T-helper 1 cell (primary cell): ENCODE measurements around the gene CDH23.
"Not testable (repeated sequence)": the region's sequence is repeated elsewhere in the genome, so short reads cannot be mapped to it uniquely, and the experiment has no call there.

Experiments used
- DNase-seq, 5 donors: peaks; one replicate each; pipeline ENCODE4 v3.0.0-alpha.2; 2012 to 2020
- total RNA-seq, 4 donors: gene quantifications; one replicate each; lab custom pipeline; 2026; lab: John Stamatoyannopoulos, UW

CDH23 gene
- total RNA-seq: 19.3 to 29.6 (median 25.3) reads per million in 4 donors

DNA sequence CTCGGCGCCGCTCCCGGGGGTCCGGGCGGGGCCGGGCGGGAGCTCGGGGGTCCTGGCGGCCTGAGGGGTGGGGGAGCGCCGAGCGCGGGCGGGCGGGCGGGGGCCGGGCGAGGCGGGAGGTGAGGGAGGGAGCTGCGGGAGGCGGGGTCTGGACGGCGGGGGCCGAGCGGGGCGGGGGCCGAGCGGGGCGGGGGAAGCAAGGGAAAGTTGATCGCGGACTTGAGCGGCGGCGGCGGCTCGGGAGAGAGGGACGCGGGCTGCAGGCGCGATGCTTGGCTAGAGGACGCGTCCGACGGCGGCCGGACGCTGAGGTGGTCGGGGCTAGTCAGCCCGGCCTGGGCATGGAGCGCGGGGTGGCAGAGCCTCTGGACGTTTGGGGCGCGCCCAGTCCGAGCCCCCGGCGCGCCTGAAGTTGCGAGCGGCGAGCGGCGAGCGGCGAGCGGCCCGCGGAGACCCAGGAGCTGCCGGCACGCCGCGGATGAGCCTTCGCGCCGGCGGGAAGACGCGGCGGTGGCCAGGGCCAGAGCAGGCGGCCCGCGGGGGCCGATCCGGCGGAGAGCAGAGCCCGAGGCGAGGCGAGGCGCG is at the start of gene CDH23:
Gene CDH23 (plus strand): TSS at position 210 of the 585 bp plus-strand sequence. CDS start 42,912 bp downstream, outside the sequence.
- no peak for DNase-seq

DNA sequence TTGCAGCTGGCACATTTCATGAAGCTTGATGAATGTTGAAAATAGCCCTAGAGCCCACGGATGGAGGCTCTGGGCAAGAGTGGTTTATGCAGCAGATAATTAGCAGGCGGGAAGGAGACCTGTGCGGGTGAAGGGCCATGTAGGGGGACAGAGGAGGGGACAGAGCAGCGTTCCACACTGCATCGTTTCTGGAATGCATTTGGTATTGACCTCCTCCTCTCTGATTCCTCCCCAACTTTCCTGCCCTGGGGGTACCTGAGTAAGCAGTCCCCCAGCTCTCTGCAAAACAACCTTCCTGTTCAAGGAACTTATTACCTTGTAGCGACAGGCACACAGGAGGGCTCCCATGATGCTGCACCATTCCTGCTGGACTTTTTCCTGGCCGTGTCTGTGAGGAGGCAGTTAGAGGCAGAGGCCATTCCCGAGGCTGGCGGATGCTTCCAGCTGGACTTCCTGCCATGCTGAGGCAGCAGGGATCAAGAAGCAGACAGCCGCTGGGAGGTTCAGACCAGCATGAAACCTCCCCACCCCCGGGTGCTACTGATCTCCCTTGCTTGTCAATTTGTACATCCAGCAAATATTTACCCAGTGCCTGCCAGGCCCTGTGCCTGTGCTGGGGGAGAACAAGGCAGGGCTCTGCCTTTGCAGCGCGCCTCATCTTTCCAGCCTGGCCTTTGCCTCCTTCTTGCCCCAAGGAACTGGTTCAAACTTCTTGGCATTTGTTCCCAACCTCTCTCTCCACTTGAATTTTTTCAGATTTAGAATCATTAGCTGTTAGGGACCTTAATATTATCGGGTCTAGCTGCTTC is 48.9 kb upstream of the CDH23 start:
- DNase-seq: no peak

DNA sequence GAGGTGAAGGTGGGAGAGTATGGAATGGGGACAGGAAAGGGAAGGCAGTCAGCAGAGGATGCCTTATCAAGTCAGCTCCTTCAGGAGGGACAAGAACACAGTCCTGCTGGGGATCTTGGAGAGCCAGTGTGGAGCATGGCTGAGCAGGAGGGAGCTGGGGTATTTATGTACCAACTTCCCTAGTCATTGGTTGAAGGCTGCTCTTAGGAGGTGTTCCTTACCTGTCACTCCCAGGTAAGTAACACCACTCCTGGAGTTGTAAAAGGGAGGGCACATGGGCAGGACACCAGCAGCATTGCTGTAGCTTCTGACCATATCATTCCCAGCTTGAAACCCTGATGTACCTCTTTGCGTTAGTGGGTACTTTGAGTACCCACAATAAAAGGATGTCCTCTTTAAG is 47.9 kb upstream of the CDH23 start:
- no peak for DNase-seq

DNA sequence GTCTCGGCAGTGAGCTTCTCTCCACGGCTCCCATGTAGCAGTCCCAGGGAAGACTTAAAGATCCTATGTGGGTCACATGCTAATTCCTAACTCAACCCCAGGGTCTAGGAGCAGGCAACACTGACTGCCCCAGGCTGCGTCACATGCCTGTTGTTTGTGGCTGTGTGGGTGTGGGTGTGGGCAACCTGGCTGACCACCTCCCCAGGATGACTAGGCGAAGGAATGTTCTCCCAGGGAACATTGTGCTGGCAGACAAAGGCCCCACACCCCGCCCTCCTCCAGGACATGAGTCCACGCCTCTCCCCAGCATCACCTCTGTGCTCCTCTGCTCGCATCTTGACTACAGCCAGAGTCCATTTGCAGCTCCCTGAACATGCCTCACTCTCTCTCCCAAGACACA is 47.3 kb upstream of the CDH23 start:
- DNase-seq: no peak

DNA sequence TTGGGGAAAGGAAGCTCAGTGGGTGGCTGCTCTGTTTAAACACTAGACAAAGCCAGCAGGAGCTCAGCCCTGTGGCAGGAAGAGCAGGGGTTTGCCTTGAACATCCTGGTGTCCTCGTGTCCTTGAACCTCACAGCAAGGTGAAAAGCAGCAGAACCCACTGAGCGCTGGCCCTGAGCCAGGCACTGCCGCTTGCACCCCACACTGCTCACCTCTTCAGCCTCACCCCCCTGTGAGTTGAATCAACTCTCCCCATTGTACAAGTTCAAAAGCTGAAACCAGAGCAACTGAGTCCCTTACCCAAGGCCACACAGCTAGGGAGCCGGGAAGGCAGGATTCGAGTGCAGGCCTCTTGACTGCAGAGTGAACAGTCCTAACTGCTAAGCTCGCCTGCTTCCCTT is 45.6 kb upstream of the CDH23 start:
- no peak for DNase-seq

DNA sequence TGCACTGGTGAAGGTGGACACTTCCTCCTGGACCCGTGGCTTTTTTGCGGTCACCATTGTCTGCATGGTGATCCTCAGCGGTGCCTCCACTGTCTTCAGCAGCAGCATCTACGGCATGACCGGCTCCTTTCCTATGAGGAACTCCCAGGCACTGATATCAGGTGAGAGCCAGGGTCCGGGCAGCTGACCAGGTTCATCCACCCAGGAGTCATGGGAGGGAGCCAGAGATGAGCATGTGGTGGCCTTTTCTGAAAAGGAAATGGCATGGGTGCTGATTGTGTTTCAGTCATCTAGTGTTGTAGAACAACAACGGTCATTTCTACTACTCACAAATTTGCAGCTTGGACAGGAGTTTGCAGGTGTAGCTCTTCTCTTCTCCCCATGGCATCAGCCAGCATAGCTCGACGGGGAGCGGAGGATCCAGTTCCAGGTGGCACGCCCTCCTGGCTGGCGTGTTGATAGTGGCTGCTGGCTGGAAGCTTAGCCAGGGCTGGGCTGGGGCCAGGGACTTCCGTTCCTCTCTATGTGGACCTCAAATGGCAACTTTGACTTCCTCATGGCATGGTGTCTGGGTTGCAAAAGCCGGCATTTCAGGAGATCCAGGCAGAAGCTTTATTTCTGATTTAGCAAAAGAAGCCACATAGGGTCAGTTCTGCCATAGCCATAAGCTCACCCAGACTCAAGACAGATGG is 44.9 kb upstream of the CDH23 start:
- DNase-seq: no peak

DNA sequence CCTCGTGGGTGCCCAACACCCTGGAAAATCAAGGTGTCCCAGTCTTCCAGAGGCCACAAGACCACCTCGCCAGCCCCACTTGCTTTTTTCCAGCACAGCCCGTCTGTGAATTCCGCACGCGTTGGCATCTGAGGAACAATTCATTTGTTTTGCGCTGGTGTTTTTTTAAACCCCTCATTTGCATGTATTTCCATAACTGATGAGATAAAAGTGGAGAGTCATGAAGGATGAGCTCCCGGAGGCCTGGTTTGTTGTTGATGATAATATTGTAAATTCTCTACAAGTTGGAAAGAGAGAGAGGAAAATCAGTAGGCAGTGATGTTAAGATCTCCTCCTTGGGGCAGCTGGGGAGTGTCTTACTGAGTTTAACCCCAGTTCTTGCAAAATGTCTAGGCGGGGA is 43.1 kb upstream of the CDH23 start:
- DNase-seq: no peak

DNA sequence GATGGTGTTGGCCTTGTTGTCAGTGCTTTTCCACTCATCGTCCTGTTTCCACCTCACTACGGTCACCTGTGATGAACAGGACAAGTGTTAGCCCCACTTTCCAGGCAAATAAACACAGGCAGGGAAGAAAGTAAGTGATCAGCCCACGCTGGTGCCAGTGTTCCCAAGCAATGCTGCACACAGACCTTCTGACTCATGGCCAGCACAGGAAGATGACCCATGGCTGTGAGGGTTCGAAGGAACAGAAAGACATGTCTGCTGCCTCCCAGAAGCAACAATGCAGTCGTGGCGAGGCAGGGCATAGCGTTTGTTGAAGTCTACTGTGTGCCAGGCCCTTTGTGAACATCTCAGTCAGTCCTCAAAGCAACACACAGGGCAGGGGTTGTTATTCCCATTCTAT is 41.9 kb upstream of the CDH23 start:
- DNase-seq: no peak

DNA sequence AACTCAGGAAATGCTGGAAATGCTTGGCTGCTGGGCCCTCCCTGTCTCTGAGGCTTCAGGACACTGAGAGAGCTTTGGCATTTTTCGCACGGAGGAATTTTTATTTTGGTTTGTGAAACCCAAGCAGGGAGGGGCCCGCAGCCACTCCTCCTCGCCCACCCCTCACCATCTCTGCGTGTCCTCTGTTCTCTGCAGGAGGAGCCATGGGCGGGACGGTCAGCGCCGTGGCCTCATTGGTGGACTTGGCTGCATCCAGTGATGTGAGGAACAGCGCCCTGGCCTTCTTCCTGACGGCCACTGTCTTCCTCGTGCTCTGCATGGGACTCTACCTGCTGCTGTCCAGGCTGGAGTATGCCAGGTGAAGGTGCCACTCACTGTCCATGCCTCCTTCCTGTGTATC is 40.8 kb upstream of the CDH23 start:
- DNase-seq: no peak

DNA sequence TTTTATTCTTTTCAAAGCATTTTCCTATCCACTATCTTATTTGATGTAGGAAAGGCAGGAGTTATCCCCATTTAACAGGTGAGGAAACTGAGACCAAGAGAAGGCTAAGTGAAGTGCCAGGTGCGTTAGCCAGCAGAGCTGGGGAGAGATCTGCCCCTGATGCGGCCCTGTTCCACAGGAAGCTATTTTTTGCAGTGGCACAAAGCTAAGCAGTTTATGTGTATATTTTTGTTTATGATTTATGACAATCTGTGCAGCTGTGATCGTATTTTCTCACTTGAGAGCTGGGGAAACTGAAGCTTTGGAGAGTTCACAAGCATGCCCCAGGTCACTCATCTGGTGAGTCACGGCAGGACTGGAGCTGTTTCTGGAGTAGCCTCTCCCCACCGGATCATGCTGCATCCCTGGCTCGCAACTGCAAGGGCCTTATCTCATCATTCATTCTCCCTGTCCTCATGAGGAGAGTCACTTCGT is 38.9 kb upstream of the CDH23 start:
- DNase-seq: no peak

DNA sequence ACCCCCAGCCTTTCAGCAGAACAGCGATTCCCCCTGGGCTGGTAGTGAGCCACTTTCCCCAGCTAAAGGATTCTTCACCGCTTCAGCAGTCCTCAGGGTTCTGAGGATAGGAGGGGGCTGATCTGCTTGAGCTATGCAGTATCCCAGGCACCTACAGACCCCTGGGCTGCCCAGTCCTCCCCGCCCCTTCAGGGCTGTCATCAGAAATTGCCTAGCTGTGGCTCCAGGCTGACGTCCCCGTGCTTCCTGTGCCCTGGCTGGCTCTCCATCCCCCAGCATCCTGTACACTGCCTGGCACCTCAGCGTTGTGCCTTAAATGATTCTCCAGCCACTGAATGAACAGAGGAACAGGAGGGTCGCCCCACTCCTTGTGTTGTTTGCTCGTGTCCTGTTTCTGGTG is 38.4 kb upstream of the CDH23 start:
- DNase-seq: no peak

DNA sequence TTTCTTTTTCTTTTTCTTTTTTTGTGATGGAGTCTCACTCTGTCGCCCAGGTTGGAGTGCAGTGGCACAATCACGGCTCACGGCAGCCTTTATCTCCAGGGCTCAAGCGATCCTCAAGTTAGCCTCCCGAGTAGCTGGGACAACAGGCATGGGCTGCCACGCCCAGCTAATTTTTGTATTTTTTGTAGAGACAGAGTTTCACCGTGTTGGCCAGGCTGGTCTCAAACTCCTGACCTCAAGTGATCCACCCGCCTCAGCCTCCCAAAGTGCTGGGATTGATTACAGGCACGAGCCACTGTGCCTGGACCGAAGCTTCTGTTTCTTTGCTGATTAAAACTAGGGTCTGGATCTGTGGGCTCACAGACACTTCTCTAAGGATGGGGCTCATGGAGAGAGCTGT is 37.8 kb upstream of the CDH23 start:
- DNase-seq: not testable (repeated sequence)

DNA sequence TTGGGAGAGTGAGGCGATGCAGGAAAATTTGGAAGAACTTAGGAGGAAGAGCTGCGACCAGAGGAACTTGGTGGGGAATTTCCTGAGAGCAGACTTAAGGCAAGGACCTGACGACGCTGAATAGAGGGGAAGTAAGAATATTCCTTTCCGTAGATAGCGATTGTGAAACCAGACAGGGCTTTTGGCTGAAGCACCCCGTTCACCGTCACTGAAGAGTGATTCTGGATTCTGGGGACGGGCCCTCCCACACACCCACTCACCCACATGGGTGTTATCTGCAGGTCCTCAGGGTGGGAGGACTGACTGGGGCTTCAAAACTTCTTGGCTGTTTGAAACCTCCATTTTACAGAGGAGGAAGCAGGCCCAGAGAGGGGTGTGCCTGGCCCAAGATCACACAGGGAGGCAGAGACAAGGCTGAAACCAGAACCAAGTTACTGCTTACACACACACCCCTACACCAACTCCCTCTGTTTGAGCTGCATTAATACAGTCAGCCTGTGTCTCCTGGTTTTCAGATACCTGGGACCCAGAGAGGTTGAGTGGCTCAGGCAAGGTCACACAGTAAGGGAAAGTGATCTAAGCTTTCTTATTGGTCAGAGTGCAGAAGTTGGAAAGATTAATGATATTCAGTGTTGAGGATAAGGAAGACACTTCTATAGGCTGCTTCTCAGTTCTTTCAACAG is 37.2 kb upstream of the CDH23 start:
- DNase-seq: no peak

DNA sequence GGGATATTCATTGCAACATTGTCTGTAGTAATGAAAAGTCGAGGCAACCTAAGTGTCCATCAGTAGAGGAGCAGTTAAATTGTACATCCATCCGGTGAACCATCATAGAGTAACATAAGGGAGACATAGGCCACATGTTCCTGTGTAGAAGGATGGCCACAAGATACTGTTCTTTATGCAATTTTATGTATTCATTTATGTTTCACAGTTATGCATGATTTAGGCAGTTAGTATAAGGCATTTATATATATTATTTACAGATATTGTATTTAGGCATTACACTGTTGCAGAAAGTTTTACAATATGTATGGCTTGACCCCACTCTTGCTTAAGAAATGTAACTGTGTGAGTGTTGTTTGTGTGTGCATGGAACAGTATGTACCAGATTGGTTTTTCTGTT is 36.0 kb upstream of the CDH23 start:
- no peak for DNase-seq

DNA sequence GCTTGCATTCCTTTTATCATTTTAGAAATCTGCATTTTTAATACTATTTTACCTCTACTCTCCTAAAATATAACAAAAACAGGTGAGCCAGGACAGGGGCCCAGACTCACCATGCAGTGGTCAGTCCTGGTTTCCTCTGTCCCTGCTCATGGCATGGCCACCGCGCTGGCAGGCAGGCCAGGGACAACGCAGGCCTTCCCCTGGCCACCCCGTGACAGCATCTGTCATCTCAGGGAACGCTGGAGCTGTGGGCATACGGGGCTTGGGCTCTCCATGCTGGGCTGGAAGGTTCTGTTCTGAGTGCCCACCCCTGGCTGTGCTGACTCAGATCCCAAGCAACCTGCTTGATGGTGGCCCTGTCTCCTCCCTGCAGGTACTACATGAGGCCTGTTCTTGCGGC is 35.1 kb upstream of the CDH23 start:
- no peak for DNase-seq

DNA sequence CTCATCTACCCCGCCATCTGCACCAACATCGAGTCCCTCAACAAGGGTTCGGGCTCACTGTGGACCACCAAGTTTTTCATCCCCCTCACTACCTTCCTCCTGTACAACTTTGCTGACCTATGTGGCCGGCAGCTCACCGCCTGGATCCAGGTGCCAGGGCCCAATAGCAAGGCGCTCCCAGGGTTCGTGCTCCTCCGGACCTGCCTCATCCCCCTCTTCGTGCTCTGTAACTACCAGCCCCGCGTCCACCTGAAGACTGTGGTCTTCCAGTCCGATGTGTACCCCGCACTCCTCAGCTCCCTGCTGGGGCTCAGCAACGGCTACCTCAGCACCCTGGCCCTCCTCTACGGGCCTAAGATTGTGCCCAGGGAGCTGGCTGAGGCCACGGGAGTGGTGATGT is 34.6 kb upstream of the CDH23 start:
- no peak for DNase-seq

DNA sequence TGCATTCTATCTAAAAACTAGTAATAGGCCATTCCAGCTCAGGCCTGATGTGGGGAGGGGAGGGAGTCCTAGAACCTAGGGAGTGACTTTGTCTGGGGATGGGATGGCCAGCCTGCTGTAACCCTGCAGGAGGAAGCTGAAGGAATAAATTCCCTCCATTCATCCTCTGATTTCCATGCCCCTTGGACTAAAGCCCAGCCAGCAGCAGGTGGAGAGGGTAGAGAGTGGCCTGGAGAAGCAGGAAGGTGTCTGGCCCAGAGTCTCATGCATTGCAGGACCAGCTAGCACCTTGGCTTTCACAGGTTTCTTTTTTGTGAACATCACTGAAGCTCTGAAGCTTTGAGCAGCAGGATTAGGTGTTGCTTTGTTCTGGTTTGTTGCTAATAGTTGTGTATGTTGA is 32.8 kb upstream of the CDH23 start:
- no peak for DNase-seq

DNA sequence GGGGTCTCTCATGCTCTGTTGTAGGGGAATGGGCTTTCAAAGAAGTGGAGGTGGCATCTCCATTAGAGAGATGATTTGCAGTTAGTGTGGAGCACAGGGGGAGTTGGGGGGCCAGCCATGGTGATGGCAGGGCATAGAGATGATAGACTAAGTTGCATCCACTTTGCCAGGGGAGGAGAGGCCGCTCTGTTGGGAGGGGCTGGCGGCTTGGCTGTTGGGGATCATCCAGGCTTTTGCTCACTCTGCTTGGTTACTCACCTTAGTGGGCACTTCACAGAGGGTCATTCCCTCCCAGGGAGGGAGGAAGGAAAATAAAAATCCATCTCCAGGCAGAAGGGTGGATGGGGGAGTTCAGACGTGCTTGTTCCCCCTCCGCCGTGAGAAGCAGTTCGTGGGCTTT is 31.4 kb upstream of the CDH23 start:
- DNase-seq: no peak

DNA sequence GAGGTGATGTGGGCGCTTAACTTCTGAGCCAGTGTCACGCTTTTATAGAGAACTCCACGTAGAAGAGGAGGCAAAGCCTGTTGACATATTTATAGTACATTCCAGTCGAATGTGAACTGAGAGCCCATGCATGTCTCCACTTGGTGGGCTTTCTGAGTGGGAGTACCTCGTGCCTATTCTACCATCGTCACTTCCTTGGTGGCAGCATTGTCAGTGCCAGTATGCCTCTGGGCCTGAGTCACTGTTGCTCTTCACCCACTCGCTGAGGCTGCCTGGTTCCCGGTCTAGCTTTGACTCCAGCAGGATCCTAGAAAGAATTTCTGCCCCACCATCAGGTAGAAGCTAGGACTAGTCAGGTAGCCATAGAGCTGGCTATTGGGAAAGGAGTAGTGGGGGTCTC is 30.0 kb upstream of the CDH23 start:
- no peak for DNase-seq

DNA sequence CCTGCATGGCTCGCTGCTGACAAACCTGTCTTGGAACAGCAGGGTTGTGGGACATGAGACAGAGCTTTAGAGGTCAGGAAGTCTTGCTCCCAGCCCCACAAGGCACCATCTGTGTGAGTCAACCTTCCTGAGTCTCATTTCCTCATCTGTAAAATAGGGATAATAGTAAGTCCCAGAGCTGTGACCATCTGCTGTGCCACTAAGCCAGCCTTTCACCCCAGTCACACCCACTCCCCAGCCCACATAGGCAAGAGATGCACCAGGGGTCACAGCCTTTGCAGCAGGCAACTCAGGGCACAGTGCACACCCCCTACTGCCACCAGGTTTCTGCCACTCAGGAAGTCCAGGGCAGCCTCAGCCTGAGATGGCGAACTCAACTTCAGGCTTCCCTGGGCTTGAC is 29.4 kb upstream of the CDH23 start:
- DNase-seq: no peak

DNA sequence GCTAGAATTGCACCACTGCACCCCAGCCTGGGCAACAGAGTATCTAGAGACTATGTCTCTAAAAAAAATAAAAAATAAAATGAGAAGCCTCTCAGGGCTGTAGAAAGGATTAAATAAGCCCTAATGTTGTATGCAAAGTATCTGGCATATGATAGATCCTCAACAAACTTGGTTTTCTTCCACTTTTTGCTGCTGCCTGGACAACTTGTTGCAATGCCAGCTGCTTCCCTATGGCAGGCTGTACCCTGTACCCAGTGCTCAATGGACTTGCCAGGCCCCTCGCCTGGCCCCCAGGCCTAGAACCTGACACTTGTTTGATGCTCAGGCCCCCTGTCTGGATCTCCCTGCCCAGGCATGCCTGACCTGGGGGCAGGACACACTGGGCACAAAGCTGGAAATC is 28.5 kb upstream of the CDH23 start:
- DNase-seq: no peak

DNA sequence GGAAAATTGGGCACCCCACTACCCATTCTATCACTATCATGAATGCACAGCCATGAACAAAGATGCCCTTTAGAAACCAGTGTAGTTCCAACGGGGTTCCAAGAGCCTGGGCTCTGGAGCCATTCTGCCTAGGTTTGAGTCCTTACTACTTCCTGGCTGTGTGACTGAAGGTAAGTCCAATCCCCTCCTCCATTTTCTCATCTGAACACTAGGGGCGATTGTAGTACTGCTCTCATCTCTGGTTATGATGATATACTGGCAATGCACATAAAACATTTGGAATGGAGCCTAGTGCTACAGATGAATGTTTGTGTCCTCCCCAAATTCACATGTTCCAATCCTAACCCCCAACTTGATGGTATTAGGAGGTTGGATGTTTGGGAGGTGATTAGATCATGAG is 28.1 kb upstream of the CDH23 start:
- no peak for DNase-seq

DNA sequence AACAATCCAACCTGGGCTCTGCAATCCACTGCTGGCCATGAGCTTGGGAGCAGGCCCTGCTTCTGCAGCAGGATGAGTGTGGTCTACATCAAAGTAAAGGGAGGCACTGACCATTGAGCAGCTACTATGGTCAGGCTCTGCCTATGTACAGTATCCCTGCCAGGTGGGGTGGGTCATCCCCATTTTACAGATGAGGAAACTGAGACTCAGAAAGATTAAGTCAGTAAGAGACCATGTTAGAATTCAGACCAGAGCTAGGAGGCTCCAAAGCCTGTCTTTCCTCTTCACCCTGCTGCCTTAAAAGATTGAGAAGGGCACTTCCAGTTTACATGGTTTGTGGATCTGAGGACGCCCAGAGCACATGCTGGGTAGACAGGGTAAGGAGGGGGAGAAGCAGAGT is 27.1 kb upstream of the CDH23 start:
- no peak for DNase-seq
